Measurements from ENCODE around the gene TMEM200A. TPM values are rescaled to one million over a fixed set of nuclear protein-coding genes. Genes with fewer than 3 reads are reported as not detected.

The TMEM200A gene
- total and polyA plus RNA-seq, 4 donors: 0.79 to 7.9 (median 6.4) TPM

DNA sequence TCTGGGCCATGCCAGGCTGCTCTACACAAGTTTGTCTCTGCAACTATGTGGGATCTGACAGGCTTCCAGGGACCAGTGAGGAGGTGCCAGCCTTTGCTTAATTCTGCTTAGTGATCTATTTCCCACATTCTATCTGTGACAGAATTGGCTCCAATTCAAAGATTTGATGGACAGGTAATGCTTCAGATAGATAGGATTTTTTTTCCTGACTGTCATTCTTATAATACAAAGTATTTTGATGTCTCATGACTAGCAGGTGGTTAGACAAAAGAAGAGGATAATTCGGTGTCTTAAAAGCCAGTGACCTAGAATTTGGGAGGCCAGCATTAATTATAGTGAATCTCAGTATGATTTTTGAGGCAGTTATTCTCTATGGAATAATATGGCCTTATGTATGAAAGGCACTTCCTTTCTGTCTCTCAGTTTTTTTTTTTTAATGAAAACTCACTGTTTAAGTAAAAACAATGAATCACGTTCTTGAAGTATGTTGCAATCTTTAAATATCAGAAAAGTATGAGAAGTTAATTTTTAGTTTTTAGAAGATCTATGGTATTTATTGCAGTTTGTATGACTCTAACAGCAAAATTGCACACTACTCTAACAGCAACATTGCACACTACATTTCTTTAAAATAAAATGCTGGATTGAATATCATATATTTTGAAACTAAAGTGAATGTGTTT is 43.7 kb downstream of the TMEM200A start:
- no peak overlapping the region for H3K27ac ChIP-seq (ENCODE audit: low read depth in 1 of 2, low read length in 1 of 2)
- no peaks in the 10 kb centered on the region for H3K36me3 ChIP-seq (ENCODE audit: control insufficient read depth in 4 of 4, insufficient read depth in 4 of 4, low read length in 4 of 4)
- no peak overlapping the region for H3K9ac ChIP-seq (ENCODE audit: insufficient read depth in 1 of 2, low read length in 2 of 2)
- no peaks in the 10 kb centered on the region for H3K27me3 ChIP-seq (ENCODE audit: control insufficient read depth in 3 of 3, insufficient read depth in 3 of 3, low read length in 2 of 3)
- ATAC-seq (ENCODE audit: insufficient read depth, low FRiP score) (no peak), DNase-seq (no peak)
- peaks cover 0 to 2% (median 0%) of the 10 kb centered on the region in 4 donors for H3K9me3 ChIP-seq (ENCODE audit: control insufficient read depth in 4 of 4, insufficient read depth in 3 of 4, low read length in 3 of 4)
- WGBS, 2 donors: 55% methylated on average over 2 of the region's 2 CpGs
- TF ChIP-seq, protein P1, sequence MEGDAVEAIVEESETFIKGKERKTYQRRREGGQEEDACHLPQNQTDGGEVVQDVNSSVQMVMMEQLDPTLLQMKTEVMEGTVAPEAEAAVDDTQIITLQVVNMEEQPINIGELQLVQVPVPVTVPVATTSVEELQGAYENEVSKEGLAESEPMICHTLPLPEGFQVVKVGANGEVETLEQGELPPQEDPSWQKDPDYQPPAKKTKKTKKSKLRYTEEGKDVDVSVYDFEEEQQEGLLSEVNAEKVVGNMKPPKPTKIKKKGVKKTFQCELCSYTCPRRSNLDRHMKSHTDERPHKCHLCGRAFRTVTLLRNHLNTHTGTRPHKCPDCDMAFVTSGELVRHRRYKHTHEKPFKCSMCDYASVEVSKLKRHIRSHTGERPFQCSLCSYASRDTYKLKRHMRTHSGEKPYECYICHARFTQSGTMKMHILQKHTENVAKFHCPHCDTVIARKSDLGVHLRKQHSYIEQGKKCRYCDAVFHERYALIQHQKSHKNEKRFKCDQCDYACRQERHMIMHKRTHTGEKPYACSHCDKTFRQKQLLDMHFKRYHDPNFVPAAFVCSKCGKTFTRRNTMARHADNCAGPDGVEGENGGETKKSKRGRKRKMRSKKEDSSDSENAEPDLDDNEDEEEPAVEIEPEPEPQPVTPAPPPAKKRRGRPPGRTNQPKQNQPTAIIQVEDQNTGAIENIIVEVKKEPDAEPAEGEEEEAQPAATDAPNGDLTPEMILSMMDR (IDR thresholded peaks at IDR 0.05; ENCODE audit: control extremely low read depth, extremely low read depth): no peak
- no peaks in the 10 kb centered on the region for H3K4me1 ChIP-seq (ENCODE audit: control insufficient read depth in 5 of 5, insufficient read depth in 5 of 5, low read length in 5 of 5)
- H3K4me3 ChIP-seq: no peak overlapping the region

DNA sequence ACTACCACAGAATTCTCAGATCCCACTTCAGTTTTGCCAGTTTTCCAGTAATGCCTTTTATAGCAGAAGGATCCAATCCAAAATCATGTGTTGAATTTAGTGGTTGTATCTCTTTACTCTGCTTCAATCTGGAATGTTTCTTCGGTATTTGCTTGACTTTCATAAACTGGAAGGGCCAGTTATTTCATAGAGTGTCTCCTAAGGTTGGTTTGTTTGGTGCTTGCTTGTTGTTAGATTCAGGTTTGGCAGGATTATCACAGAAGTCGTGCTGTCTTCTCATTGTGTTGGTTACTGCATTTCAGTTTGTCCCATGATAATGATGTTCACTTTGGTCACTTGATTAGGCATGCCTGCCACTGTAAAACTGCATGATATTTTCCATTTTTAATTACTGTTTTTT is 45.7 kb downstream of the TMEM200A start:
- ATAC-seq (ENCODE audit: insufficient read depth, low FRiP score): no peak
- no peaks in the 10 kb centered on the region for H3K27me3 ChIP-seq (ENCODE audit: control insufficient read depth in 3 of 3, insufficient read depth in 3 of 3, low read length in 2 of 3)
- TF ChIP-seq, protein P1 (IDR thresholded peaks at IDR 0.05; ENCODE audit: control extremely low read depth, extremely low read depth): no peak
- H3K27ac ChIP-seq (ENCODE audit: low read depth in 1 of 2, low read length in 1 of 2): no peak overlapping the region
- no peak overlapping the region for H3K9ac ChIP-seq (ENCODE audit: insufficient read depth in 1 of 2, low read length in 2 of 2)
- H3K4me3 ChIP-seq: no peak overlapping the region
- no peak for DNase-seq
- H3K9me3 ChIP-seq (ENCODE audit: control insufficient read depth in 4 of 4, insufficient read depth in 3 of 4, low read length in 3 of 4): peaks cover 0 to 2% (median 0%) of the 10 kb centered on the region in 4 donors
- H3K4me1 ChIP-seq (ENCODE audit: control insufficient read depth in 5 of 5, insufficient read depth in 5 of 5, low read length in 5 of 5): no peaks in the 10 kb centered on the region
- no peaks in the 10 kb centered on the region for H3K36me3 ChIP-seq (ENCODE audit: control insufficient read depth in 4 of 4, insufficient read depth in 4 of 4, low read length in 4 of 4)
- 74 to 76% methylated on average over 2 of the region's 2 CpGs for WGBS, 2 donors

DNA sequence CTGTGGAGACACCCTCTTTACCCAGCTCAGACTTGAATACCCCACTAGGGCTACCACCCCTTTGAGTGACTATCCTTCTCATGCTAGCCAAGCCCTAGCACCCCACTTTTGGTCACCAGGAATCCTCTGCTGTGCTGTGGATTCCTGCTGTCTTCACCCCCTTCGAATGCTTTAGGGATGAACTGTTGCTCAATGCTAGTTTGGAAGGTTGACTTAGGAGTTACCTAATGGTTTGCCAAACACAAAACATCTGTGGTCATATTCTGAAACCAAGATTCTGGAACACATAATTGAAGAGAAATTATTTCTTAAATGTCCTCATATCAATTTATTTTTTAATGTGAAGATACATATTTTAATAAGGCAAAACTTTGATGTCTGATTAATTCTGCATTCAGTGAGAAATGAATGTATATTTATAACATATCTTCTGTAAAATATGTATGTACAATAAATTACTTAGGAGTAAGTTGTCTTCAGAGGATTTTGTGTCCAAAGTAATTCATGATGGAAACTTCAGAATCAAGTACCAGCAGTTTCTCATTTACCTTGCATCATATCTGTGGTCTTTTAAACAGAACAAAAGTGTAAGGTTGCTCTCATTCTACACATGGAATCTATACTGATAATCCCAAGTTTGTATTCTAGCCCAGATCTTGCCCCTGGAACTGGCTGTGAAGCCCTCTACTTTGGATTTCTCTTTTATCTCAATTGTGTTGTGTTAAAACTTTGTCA is 46.9 kb downstream of the TMEM200A start:
- Histone ChIP-seq H3K27ac (ENCODE audit: low read depth in 1 of 2, low read length in 1 of 2) (no peak overlapping the region), H3K36me3 (ENCODE audit: control insufficient read depth in 4 of 4, insufficient read depth in 4 of 4, low read length in 4 of 4) (no peaks in the 10 kb centered on the region), H3K4me3 (no peak overlapping the region), H3K27me3 (ENCODE audit: control insufficient read depth in 3 of 3, insufficient read depth in 3 of 3, low read length in 2 of 3) (no peaks in the 10 kb centered on the region), H3K9ac (ENCODE audit: insufficient read depth in 1 of 2, low read length in 2 of 2) (no peak overlapping the region), H3K9me3 (ENCODE audit: control insufficient read depth in 4 of 4, insufficient read depth in 3 of 4, low read length in 3 of 4) (peaks cover 0 to 2% (median 0%) of the 10 kb centered on the region in 4 donors), H3K4me1 (ENCODE audit: control insufficient read depth in 5 of 5, insufficient read depth in 5 of 5, low read length in 5 of 5) (no peaks in the 10 kb centered on the region)
- no peak for ATAC-seq (ENCODE audit: insufficient read depth, low FRiP score)
- TF ChIP-seq, protein P1 (IDR thresholded peaks at IDR 0.05; ENCODE audit: control extremely low read depth, extremely low read depth): no peak
- 78 to 92% methylated on average over 1 of the region's 1 CpG for WGBS, 2 donors
- no peak for DNase-seq
